Adrenal gland (tissue), 5 donors: Measurements from ENCODE around the gene PDK2.

Experiments used
- CTCF ChIP-seq, 6 experiments: fragments of 450-650 bp in 4 of 6; fragments of 200-600 bp in 2 of 6; sonication (generic) in 1 of 6; IDR thresholded peaks; 1 replicate in 5 of 6; 2 replicates in 1 of 6; pipeline versions ENCODE4 v1.5.1 to v1.8.0; 2016 to 2021; ENCODE audit warnings: antibody characterized with exemption in 6 of 6, mild to moderate bottlenecking in 2 of 6, moderate library complexity in 1 of 6
- POLR2A ChIP-seq, 2 donors: fragments of 450-650 bp; IDR thresholded peaks; one replicate each; pipeline ENCODE4 v1.6.1; 2017; ENCODE audit warnings: antibody characterized with exemption in 2 of 2, mild to moderate bottlenecking in 2 of 2, moderate library complexity in 1 of 2
- donor health status: DM: no; HTN: no; CAD: no.

- no peak for TF ChIP-seq CTCF (IDR thresholded peaks at IDR 0.05)
- TF ChIP-seq POLR2A (IDR thresholded peaks at IDR 0.05) = no peak
Observed at GRCh38 chr17:50087912-50088405, 7.2 kb upstream of the PDK2 start.
